ENCODE results near the gene PPT2.

- TF ChIP-seq CTCF (IDR thresholded peaks at IDR 0.05) (no peak), POLR2A (IDR thresholded peaks at IDR 0.05) (no peak)
Measured at GRCh38 chr6:32107406-32107805, 46.5 kb upstream of the PPT2 start.

Measured in uterus (tissue), 2 donors.